Retinal pigment epithelial cell (primary cell): Measurements from ENCODE around the gene TUBGCP6.
A peak's percentile ranks its signal among the peaks of the same experiment; 100 is the strongest.

Experiments used
- DNase-seq: peaks from one replicate; pipeline ENCODE4 v3.0.0-alpha.2; 2010; ENCODE audit warnings: low read depth
- H3K4me3 ChIP-seq: 2 replicates; pipeline ENCODE4 v1.5.1; 2011; ENCODE audit warnings: mild to moderate bottlenecking, low read length, control low read depth, moderate library complexity
- CTCF ChIP-seq: conservative IDR thresholded peaks from 2 replicates; pipeline ENCODE4 v1.5.1; 2011; ENCODE audit warnings: low read depth, low read length, control low read depth, inconsistent platforms

The TUBGCP6 gene

GRCh38 chr22:50252082-50253045 lies 7.5 kb upstream of the TUBGCP6 start:
- DNase-seq: no peak
- TF ChIP-seq CTCF: peak; percentile 80
- no peak overlapping the region for H3K4me3 ChIP-seq

GRCh38 chr22:50251477-50252081 lies 6.8 kb upstream of the TUBGCP6 start:
- H3K4me3 ChIP-seq: peak overlapping the region; percentile 27
- TF ChIP-seq CTCF: no peak
- no peak for DNase-seq

- no peak for TF ChIP-seq CTCF
- peak within 1 kb of the TSS; percentile 70 for H3K4me3 ChIP-seq
- no peak for DNase-seq
Measured at GRCh38 chr22:50250555-50251476, 6.0 kb upstream of the TUBGCP6 start, which contains the start of gene HDAC10. Gene HDAC10, minus strand, starts transcription at chr22:50251265. Its CDS starts 233 bp downstream, at chr22:50251032.

DNA sequence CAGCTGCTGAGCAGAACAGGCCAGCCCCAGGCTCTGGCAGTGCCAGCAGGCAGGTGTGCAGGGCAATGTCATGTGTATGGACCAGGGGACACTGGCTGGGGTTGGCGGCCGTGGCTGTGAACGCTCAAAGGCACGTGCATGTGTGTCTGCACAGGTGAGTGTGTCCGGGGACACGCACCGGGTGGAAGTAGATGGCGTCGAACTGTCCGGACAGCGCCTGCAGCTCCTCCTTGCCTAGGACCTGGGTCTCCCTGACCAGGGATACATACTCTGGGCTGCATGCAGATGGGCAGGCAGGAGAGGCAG lies 5.4 kb upstream of the TUBGCP6 start:
- peak overlapping the region; percentile 70 for H3K4me3 ChIP-seq
- no peak for TF ChIP-seq CTCF
- DNase-seq: no peak

- H3K4me3 ChIP-seq: peak overlapping the region; percentile 70
- DNase-seq: no peak
- TF ChIP-seq CTCF: no peak
Measured at GRCh38 chr22:50249341-50250248, 4.8 kb upstream of the TUBGCP6 start.
